Left cardiac atrium (tissue), 4 donors: Measurements from ENCODE around the gene MANBA. TPM values are rescaled to one million over a fixed set of nuclear protein-coding genes. Genes with fewer than 3 reads are reported as not detected.

ENCODE experiments used
- ATAC-seq, 2 donors: fragments of 200-7000 bp; cut with Tn5 transposase; one replicate each; pipeline ENCODE4 v1.9.1; 2020; ENCODE audit warnings: mild to moderate bottlenecking in 2 of 2, moderate library complexity in 2 of 2
- DNase-seq: peaks from one replicate; pipeline ENCODE4 v3.0.0-alpha.2; 2020
- intact Hi-C, 2 donors: fragments of 100-400 bp; cut with DNase I; formaldehyde crosslinking; loops; one replicate each; pipeline versions ENCODE4 v1.14.1 to v1.15.1; 2022 to 2023
- total RNA-seq, 2 donors: library from RNA; stranded (reverse); fragmentation: NEBNext Ultra II Directional; extraction: Animal tissue kit (Norgen Biotek cat#: 25700); gene quantifications; one replicate each; pipeline ENCODE4 v1.2.1, GENCODE V29; 2021
- donor health status: DM: no; HTN: yes; CAD: no.
- donor health status: DM: no; HTN: yes; CAD: no; lungs with severe emphysema.
- donor health status: DM: yes; HTN: yes; CAD: no.
- donor health status: Dilated cardiomyopathy.

MANBA gene
- total RNA-seq, 2 donors from 2014 or later = 22.2 to 26.8 TPM

DNA sequence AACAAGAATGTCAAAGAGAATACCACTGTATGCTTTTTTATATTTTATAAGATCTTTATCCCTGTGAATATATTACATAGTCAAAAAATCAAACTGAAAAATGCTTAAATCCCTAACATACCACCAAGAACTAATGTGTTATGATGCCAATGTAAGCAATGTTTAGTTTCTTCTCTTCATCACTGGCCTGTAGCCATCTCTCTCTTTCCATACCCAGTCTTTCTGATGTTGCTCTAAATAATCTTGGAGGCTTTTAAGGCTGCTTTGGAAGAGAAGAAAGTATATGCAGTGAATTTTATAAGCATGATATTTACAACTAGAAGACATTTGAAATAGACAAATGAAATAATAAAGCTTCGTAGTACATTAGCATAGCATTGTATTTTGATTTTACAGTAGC, 176.7 kb downstream of the MANBA start:
- intact Hi-C loops = no loop called here
- no peak for ATAC-seq
- no peak for DNase-seq

Other genes starting within 250 kb of the MANBA start
- gene UBE2D3, start 66.6 kb upstream of the MANBA start, total RNA-seq = 100 to 1,000 TPM; 233 to 294 TPM
- 10 to 100 TPM; 18.5 to 20.0 TPM for gene CISD2, start 108.0 kb upstream of the MANBA start, total RNA-seq